ENCODE measurements around the gene ITPRID2. TPM values are rescaled to one million over a fixed set of nuclear protein-coding genes. Genes with fewer than 3 reads are reported as not detected.
A peak's percentile ranks its signal among the peaks of the same experiment; 100 is the strongest.

ITPRID2 gene
- total RNA-seq, 2 experiments from 2014 or later: 53.4 to 63.8 TPM

DNA sequence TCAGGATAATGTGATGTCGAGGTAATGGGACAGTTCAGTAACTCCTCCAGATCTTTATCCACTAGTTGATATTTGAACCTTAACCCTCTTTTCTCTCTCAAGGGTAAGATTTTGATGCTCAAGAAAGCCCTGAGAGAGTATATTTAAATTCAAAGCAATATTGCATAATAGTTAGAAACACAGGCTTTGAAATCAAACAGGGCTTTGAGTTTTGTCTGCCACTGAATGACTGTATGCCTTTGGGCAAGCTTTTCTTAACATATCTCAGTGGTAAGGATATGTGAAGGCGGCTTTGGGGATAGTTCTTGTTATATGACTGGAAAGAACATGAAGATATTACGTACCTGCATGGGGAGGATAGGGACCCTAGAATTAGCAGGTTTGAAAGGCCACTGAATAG is 11.1 kb downstream of the ITPRID2 start:
- no peak for DNase-seq
- Mint-ChIP-seq H3K27ac (no peak overlapping the region), H3K27me3 (ENCODE audit: low read depth) (no peaks in the 10 kb centered on the region), H3K4me1 (ENCODE audit: low read depth) (peaks cover 25% of the 10 kb centered on the region), H3K4me3 (no peak overlapping the region), H3K9me3 (ENCODE audit: insufficient read depth) (no peaks in the 10 kb centered on the region), H3K36me3 (ENCODE audit: low read depth) (peaks cover 55% of the 10 kb centered on the region)
- ChIA-PET POLR2A (interaction anchor here (0.8 kb wide), 1 partner anchor 1043 kb away, joined by 3 read pairs; no protein-coding TSS in a partner anchor), CTCF (interaction anchor here (1.0 to 4.4 kb wide), 7 partner anchors 10 to 187 kb away, joined by 3 to 31 read pairs (median 5); partner anchors contain the start of gene ITPRID2)
- no peak for ATAC-seq

DNA sequence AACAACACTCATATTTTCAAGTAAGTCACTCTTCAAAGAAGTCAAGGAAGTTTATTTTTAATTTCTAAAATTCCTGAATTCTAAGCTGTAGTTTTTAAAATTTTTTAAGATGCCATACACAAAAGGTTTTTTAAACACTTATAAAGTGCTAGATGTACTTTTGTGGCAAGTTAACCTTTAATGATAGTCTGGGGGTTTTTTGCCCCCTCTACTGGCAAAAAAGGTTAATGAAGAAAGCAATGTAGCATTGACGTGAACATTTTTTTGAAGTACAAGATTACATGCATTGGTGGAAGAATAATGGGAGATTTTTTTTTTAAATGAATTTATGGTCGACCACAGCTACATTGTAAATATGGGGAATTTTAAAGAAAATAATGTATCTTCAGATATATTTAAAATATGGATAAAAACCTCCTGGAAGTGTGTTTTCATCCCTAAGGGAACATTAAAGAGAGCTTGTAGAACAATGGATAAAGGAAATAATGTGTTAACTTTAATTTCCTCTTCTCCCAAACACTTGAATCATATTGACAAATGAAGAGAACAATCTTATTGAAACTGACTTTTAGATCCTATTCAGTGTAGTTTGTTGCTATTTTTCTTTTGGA is 12.6 kb downstream of the ITPRID2 start:
- POLR2A ChIA-PET: no interaction called here
- H3K4me1 Mint-ChIP-seq (ENCODE audit: low read depth): peaks cover 22% of the 10 kb centered on the region
- H3K9me3 Mint-ChIP-seq (ENCODE audit: insufficient read depth): no peaks in the 10 kb centered on the region
- peaks cover 56% of the 10 kb centered on the region for H3K36me3 Mint-ChIP-seq (ENCODE audit: low read depth)
- H3K27me3 Mint-ChIP-seq (ENCODE audit: low read depth): no peaks in the 10 kb centered on the region
- DNase-seq: peak; percentile 29
- CTCF ChIA-PET: interaction anchor here (0.8 to 4.4 kb wide), 12 partner anchors 11 to 163 kb away, joined by 3 to 31 read pairs (median 4); partner anchors contain the start of gene ITPRID2
- no peak for ATAC-seq
- H3K27ac Mint-ChIP-seq: no peak overlapping the region
- no peak overlapping the region for H3K4me3 Mint-ChIP-seq

DNA sequence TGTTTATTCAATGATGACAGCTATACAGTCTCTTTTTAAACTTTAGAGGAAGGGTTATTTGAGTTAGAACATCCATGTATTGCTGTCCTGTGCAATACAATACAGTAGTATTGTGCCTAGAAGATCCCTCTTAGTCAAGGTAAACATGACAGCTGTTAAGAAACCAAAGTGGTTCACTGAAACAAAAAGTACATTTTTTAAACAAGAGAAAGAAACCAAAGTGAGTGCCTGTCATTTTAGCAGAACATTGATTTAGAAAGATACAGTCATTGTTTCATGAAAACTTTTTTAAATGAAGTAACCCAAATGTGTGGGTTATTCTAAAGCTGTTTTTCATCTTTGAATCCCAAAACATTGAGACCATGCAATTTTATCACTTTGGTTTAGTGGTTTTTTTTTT is 15.5 kb downstream of the ITPRID2 start:
- ChIA-PET CTCF (interaction anchor here (0.6 to 1.2 kb wide), 2 partner anchors 16 to 192 kb away, joined by 3 read pairs; partner anchors contain the start of gene ITPRID2), POLR2A (no interaction called here)
- no peak for ATAC-seq
- Mint-ChIP-seq H3K27me3 (ENCODE audit: low read depth) (no peaks in the 10 kb centered on the region), H3K9me3 (ENCODE audit: insufficient read depth) (no peaks in the 10 kb centered on the region), H3K36me3 (ENCODE audit: low read depth) (peaks cover 53% of the 10 kb centered on the region), H3K27ac (no peak overlapping the region), H3K4me1 (ENCODE audit: low read depth) (peaks cover 7% of the 10 kb centered on the region), H3K4me3 (no peak overlapping the region)
- no peak for DNase-seq

DNA sequence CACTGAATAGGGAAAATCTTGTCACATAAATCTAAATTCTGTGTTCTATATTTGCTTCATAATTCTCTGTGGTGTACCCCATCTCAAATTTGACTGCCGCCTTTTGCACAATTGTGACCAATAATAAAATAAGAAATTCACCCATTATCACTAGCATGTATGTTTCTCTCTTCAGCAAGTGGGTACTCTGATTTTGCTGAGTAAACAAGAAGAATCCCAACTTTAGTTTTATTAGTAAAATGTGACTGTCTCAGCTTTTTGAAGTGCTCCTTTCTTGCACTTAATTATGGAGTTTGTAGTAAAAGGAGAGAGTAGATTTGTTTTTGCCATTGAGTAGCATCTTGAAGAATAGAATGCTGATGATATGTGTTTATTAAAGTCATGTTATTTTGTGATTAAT is 16.1 kb downstream of the ITPRID2 start:
- ChIA-PET POLR2A (no interaction called here), CTCF (interaction anchor here (1.2 kb wide), 1 partner anchor 16 kb away, joined by 3 read pairs; the partner anchor contains the start of gene ITPRID2)
- H3K27ac Mint-ChIP-seq: no peak overlapping the region
- DNase-seq (no peak), ATAC-seq (no peak)
- H3K36me3 Mint-ChIP-seq (ENCODE audit: low read depth): peaks cover 51% of the 10 kb centered on the region
- peaks cover 7% of the 10 kb centered on the region for H3K4me1 Mint-ChIP-seq (ENCODE audit: low read depth)
- H3K4me3 Mint-ChIP-seq: no peak overlapping the region
- no peaks in the 10 kb centered on the region for H3K9me3 Mint-ChIP-seq (ENCODE audit: insufficient read depth)
- H3K27me3 Mint-ChIP-seq (ENCODE audit: low read depth): no peaks in the 10 kb centered on the region

DNA sequence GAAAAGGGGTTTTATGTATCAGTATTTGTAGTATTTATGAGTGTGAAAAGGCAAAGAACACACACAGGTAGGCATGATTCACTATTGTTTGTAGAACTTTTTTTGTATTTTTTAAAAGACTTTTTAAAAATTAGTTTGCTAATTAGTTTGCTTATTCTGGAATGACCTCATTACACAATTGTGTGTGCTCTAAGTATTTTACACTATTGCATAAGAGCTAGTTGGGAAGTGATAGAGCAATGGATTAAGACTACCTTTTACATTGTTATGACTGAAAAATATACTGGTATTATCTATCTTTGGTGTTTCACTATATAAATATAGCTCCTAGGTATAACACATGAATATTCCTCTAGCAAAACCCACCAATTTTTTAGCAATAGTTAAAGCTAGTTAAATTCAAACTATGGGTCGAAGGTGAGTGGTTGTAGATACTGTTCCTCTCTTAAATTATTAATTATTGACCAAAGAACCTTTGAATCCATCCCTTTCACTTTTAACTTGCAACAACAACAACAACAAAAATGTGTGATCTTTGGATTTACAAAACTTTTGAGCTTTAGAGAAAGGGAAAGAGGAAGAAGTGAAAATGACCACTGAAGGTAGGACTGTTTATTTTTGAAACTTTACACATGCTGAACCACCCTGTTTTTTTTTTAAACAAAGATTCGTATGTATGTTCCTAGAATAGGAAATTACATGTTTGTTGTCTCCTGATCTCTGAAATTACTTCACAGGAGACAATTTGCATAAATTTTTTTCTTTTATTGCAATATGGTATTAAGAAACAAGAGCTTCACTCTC is 18.7 kb downstream of the ITPRID2 start:
- ChIA-PET CTCF (interaction anchor here (0.7 to 1.8 kb wide), 4 partner anchors 17 to 168 kb away, joined by 3 to 9 read pairs (median 4); no protein-coding TSS in a partner anchor), POLR2A (no interaction called here)
- no peaks in the 10 kb centered on the region for H3K27me3 Mint-ChIP-seq (ENCODE audit: low read depth)
- DNase-seq (no peak), ATAC-seq (no peak)
- peaks cover 48% of the 10 kb centered on the region for H3K36me3 Mint-ChIP-seq (ENCODE audit: low read depth)
- H3K9me3 Mint-ChIP-seq (ENCODE audit: insufficient read depth): no peaks in the 10 kb centered on the region
- H3K4me3 Mint-ChIP-seq: no peak overlapping the region
- no peak overlapping the region for H3K27ac Mint-ChIP-seq
- H3K4me1 Mint-ChIP-seq (ENCODE audit: low read depth): no peaks in the 10 kb centered on the region

DNA sequence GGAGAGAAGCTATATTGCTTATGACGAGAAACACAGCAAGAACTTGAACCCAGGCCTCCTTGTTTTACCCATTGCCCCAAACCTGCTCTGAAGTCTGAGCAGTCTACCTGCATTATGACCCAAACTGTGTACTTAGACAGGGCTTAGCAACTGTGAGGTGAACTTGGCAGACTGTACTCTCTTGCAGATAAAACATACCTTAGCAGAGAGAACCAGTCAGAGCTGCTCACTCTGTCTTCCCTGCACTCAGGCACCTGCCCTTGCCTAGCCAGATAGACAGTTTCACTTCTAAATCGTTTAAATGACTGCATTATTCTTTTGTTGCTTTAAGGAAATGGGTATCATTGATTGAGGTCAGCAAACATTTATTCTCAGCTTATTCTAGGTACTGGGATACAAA is 20.3 kb downstream of the ITPRID2 start:
- H3K4me1 Mint-ChIP-seq (ENCODE audit: low read depth): no peaks in the 10 kb centered on the region
- ChIA-PET CTCF (no interaction called here), POLR2A (interaction anchor here (1.2 kb wide), 1 partner anchor 19 kb away, joined by 4 read pairs; no protein-coding TSS in a partner anchor)
- no peaks in the 10 kb centered on the region for H3K27me3 Mint-ChIP-seq (ENCODE audit: low read depth)
- ATAC-seq: no peak
- peaks cover 53% of the 10 kb centered on the region for H3K36me3 Mint-ChIP-seq (ENCODE audit: low read depth)
- H3K9me3 Mint-ChIP-seq (ENCODE audit: insufficient read depth): no peaks in the 10 kb centered on the region
- no peak overlapping the region for H3K27ac Mint-ChIP-seq
- DNase-seq: no peak
- no peak overlapping the region for H3K4me3 Mint-ChIP-seq

DNA sequence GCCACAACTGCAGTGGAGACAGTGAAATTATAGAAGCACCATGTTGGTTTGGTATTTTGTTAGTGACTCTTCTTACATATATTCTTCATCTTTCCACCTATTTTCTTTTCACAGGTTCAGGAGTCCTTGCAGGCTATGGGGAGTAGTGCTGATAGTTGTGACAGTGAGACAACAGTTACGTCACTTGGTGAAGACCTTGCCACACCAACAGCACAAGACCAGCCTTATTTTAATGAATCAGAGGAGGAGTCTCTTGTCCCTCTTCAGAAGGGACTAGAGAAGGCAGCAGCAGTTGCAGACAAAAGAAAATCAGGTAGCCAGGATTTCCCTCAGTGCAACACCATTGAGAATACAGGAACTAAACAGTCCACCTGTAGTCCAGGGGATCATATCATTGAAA is 23.6 kb downstream of the ITPRID2 start:
- Mint-ChIP-seq H3K36me3 (ENCODE audit: low read depth) (peaks cover 54% of the 10 kb centered on the region), H3K9me3 (ENCODE audit: insufficient read depth) (no peaks in the 10 kb centered on the region), H3K4me3 (no peak overlapping the region), H3K27ac (no peak overlapping the region), H3K27me3 (ENCODE audit: low read depth) (no peaks in the 10 kb centered on the region), H3K4me1 (ENCODE audit: low read depth) (no peaks in the 10 kb centered on the region)
- ATAC-seq: no peak
- ChIA-PET CTCF (interaction anchor here (1.6 kb wide), 1 partner anchor 40 kb away, joined by 4 read pairs; no protein-coding TSS in a partner anchor), POLR2A (no interaction called here)
- no peak for DNase-seq

DNA sequence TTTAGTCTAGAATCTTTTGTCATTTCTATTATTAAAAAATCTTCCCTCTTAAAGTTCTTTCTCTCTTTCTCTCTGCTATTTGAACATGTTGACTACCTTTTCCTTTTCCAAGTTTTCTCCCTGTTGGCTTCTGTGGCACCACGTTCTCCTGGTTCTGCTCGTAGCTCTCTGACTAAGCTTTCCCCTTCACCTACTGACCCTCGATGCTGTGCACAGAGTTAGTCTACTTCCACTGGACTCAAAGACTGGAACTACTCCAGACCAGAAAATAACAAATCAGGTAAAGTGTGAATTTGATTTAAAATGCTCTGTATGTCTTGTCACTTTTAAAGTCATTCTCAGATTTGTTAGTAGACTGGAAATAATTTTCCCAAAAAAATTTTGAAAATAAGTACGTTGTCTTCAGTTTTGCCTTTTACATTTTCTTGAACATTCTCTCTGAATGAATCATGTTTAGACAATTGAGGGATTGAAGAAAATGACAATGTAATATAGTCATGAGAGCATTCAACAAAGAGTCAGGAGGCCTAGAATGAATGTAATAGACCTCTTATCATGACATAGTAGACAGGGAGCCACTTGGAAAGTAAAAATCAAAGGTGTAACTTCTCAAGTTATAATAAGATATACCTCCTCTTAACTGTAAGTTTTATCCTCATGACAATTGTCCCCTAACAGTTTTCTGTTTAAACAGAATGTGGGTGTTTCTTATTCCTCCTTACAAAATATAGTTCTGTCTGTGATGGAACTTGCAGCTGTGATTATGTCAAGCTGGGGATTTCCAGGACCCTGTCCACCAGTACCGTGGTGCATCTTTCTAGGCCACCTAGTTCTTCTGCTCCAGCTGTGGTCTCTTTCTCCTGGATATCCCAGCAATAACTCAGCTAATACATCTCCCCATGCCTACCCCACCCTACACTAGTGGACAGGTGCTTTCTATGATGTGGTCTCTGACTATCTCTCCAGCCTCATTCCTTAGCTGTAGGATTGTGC is 25.5 kb downstream of the ITPRID2 start:
- DNase-seq (no peak), ATAC-seq (no peak)
- ChIA-PET CTCF (interaction anchor here (1.6 kb wide), 1 partner anchor 38 kb away, joined by 4 read pairs; no protein-coding TSS in a partner anchor), POLR2A (no interaction called here)
- H3K36me3 Mint-ChIP-seq (ENCODE audit: low read depth): peaks cover 41% of the 10 kb centered on the region
- no peaks in the 10 kb centered on the region for H3K4me1 Mint-ChIP-seq (ENCODE audit: low read depth)
- H3K27ac Mint-ChIP-seq: no peak overlapping the region
- no peaks in the 10 kb centered on the region for H3K27me3 Mint-ChIP-seq (ENCODE audit: low read depth)
- no peak overlapping the region for H3K4me3 Mint-ChIP-seq
- no peaks in the 10 kb centered on the region for H3K9me3 Mint-ChIP-seq (ENCODE audit: insufficient read depth)

GRCh38 chr2:181918188-181918587 is 26.7 kb downstream of the ITPRID2 start:
- H3K36me3 Mint-ChIP-seq (ENCODE audit: low read depth): peaks cover 48% of the 10 kb centered on the region
- no peak overlapping the region for H3K4me3 Mint-ChIP-seq
- H3K9me3 Mint-ChIP-seq (ENCODE audit: insufficient read depth): no peaks in the 10 kb centered on the region
- no peak for DNase-seq
- H3K27ac Mint-ChIP-seq: no peak overlapping the region
- ATAC-seq: no peak
- no peaks in the 10 kb centered on the region for H3K27me3 Mint-ChIP-seq (ENCODE audit: low read depth)
- CTCF ChIA-PET: no interaction called here
- POLR2A ChIA-PET: no interaction called here
- no peaks in the 10 kb centered on the region for H3K4me1 Mint-ChIP-seq (ENCODE audit: low read depth)

GRCh38 chr2:181923121-181923520 is 31.6 kb downstream of the ITPRID2 start:
- no peaks in the 10 kb centered on the region for H3K9me3 Mint-ChIP-seq (ENCODE audit: insufficient read depth)
- H3K4me3 Mint-ChIP-seq: no peak overlapping the region
- no peak for DNase-seq
- H3K4me1 Mint-ChIP-seq (ENCODE audit: low read depth): no peaks in the 10 kb centered on the region
- POLR2A ChIA-PET: no interaction called here
- H3K36me3 Mint-ChIP-seq (ENCODE audit: low read depth): peaks cover 46% of the 10 kb centered on the region
- CTCF ChIA-PET: no interaction called here
- H3K27me3 Mint-ChIP-seq (ENCODE audit: low read depth): no peaks in the 10 kb centered on the region
- no peak overlapping the region for H3K27ac Mint-ChIP-seq
- ATAC-seq: no peak

DNA sequence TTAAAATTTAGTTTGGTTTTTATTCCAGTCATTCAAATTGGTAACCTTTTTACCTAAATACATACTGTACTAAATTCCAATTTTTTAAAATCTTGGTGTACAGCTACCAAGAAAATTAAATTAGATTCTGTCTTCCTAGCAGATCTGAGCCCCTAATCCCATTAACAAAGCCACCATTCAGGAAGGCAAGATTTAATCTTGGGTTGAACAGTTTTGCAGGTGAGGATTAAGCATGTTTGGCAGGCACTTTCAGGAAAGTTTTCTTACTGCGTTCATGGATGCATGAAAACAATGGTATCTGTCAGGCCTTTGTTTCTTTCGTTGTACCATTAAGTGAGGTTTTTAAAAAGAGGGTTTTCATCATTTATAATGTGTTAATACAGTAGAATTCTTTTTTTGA is 32.8 kb downstream of the ITPRID2 start:
- Mint-ChIP-seq H3K4me1 (ENCODE audit: low read depth) (no peaks in the 10 kb centered on the region), H3K9me3 (ENCODE audit: insufficient read depth) (no peaks in the 10 kb centered on the region), H3K4me3 (no peak overlapping the region), H3K27ac (no peak overlapping the region), H3K36me3 (ENCODE audit: low read depth) (peaks cover 36% of the 10 kb centered on the region), H3K27me3 (ENCODE audit: low read depth) (no peaks in the 10 kb centered on the region)
- ATAC-seq (no peak), DNase-seq (no peak)
- POLR2A ChIA-PET: no interaction called here
- CTCF ChIA-PET: no interaction called here
